ENCODE measurements around the gene ZNF609. TPM values are rescaled to one million over a fixed set of nuclear protein-coding genes. Genes with fewer than 3 reads are reported as not detected.

The ZNF609 gene
- total RNA-seq, 1 donor from 2014 or later = 41.2 TPM

DNA sequence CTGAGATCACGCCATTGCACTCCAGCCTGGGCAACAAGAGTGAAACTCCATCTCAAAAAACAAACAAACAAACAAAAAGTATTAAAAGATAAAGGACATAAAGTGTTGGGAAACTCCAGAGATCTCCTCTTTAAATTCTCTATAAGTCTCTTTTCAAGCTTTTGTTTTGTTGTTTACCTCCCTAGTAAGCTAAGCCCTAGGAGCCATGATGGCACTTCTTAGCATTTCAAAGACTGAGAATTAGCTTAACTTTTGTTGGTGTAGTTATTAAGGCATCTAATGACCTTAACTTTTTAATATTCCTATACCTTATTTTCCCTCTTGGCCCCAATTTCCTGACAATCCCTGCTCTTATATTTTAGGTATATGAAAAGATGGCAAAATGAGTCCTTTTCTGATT, 157.3 kb downstream of the ZNF609 start:
- Mint-ChIP-seq H3K27ac (ENCODE audit: unreplicated experiment) (no peak overlapping the region), H3K4me1 (ENCODE audit: unreplicated experiment) (peaks cover 19% of the 10 kb centered on the region), H3K36me3 (ENCODE audit: low read depth, unreplicated experiment) (no peaks in the 10 kb centered on the region), H3K9me3 (ENCODE audit: unreplicated experiment) (no peaks in the 10 kb centered on the region), H3K27me3 (ENCODE audit: unreplicated experiment) (peaks cover 2% of the 10 kb centered on the region), H3K4me3 (ENCODE audit: unreplicated experiment) (no peak overlapping the region)
- TF ChIP-seq, protein P1, sequence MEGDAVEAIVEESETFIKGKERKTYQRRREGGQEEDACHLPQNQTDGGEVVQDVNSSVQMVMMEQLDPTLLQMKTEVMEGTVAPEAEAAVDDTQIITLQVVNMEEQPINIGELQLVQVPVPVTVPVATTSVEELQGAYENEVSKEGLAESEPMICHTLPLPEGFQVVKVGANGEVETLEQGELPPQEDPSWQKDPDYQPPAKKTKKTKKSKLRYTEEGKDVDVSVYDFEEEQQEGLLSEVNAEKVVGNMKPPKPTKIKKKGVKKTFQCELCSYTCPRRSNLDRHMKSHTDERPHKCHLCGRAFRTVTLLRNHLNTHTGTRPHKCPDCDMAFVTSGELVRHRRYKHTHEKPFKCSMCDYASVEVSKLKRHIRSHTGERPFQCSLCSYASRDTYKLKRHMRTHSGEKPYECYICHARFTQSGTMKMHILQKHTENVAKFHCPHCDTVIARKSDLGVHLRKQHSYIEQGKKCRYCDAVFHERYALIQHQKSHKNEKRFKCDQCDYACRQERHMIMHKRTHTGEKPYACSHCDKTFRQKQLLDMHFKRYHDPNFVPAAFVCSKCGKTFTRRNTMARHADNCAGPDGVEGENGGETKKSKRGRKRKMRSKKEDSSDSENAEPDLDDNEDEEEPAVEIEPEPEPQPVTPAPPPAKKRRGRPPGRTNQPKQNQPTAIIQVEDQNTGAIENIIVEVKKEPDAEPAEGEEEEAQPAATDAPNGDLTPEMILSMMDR (IDR thresholded peaks at IDR 0.05; ENCODE audit: unreplicated experiment) = no peak
- no peak for DNase-seq (ENCODE audit: low spot score)

GRCh38 chr15:64618138-64618537, 157.8 kb downstream of the ZNF609 start:
- Mint-ChIP-seq H3K27ac (ENCODE audit: unreplicated experiment) (no peak overlapping the region), H3K9me3 (ENCODE audit: unreplicated experiment) (no peaks in the 10 kb centered on the region), H3K27me3 (ENCODE audit: unreplicated experiment) (peaks cover 2% of the 10 kb centered on the region), H3K36me3 (ENCODE audit: low read depth, unreplicated experiment) (no peaks in the 10 kb centered on the region), H3K4me1 (ENCODE audit: unreplicated experiment) (peaks cover 23% of the 10 kb centered on the region), H3K4me3 (ENCODE audit: unreplicated experiment) (no peak overlapping the region)
- no peak for DNase-seq (ENCODE audit: low spot score)
- TF ChIP-seq, protein P1 (IDR thresholded peaks at IDR 0.05; ENCODE audit: unreplicated experiment) = no peak

- DNase-seq (ENCODE audit: low spot score) = no peak
- peaks cover 2% of the 10 kb centered on the region for H3K27me3 Mint-ChIP-seq (ENCODE audit: unreplicated experiment)
- no peak overlapping the region for H3K27ac Mint-ChIP-seq (ENCODE audit: unreplicated experiment)
- no peaks in the 10 kb centered on the region for H3K9me3 Mint-ChIP-seq (ENCODE audit: unreplicated experiment)
- H3K36me3 Mint-ChIP-seq (ENCODE audit: low read depth, unreplicated experiment) = no peaks in the 10 kb centered on the region
- peaks cover 23% of the 10 kb centered on the region for H3K4me1 Mint-ChIP-seq (ENCODE audit: unreplicated experiment)
- TF ChIP-seq, protein P1 (IDR thresholded peaks at IDR 0.05; ENCODE audit: unreplicated experiment) = no peak
- no peak overlapping the region for H3K4me3 Mint-ChIP-seq (ENCODE audit: unreplicated experiment)
Measured at GRCh38 chr15:64618540-64618939, 158.2 kb downstream of the ZNF609 start.

- no peaks in the 10 kb centered on the region for H3K36me3 Mint-ChIP-seq (ENCODE audit: low read depth, unreplicated experiment)
- H3K4me3 Mint-ChIP-seq (ENCODE audit: unreplicated experiment) = no peak overlapping the region
- H3K27me3 Mint-ChIP-seq (ENCODE audit: unreplicated experiment) = peaks cover 2% of the 10 kb centered on the region
- DNase-seq (ENCODE audit: low spot score) = no peak
- H3K27ac Mint-ChIP-seq (ENCODE audit: unreplicated experiment) = peak overlapping the region; percentile 44
- H3K4me1 Mint-ChIP-seq (ENCODE audit: unreplicated experiment) = peaks cover 23% of the 10 kb centered on the region
- no peaks in the 10 kb centered on the region for H3K9me3 Mint-ChIP-seq (ENCODE audit: unreplicated experiment)
- TF ChIP-seq, protein P1 (IDR thresholded peaks at IDR 0.05; ENCODE audit: unreplicated experiment) = no peak
Measured at GRCh38 chr15:64619880-64620839, 159.8 kb downstream of the ZNF609 start.

- H3K36me3 Mint-ChIP-seq (ENCODE audit: low read depth, unreplicated experiment) = no peaks in the 10 kb centered on the region
- H3K9me3 Mint-ChIP-seq (ENCODE audit: unreplicated experiment) = no peaks in the 10 kb centered on the region
- DNase-seq (ENCODE audit: low spot score) = no peak
- TF ChIP-seq, protein P1 (IDR thresholded peaks at IDR 0.05; ENCODE audit: unreplicated experiment) = no peak
- H3K27me3 Mint-ChIP-seq (ENCODE audit: unreplicated experiment) = peaks cover 2% of the 10 kb centered on the region
- no peak overlapping the region for H3K27ac Mint-ChIP-seq (ENCODE audit: unreplicated experiment)
- H3K4me1 Mint-ChIP-seq (ENCODE audit: unreplicated experiment) = peaks cover 23% of the 10 kb centered on the region
- no peak overlapping the region for H3K4me3 Mint-ChIP-seq (ENCODE audit: unreplicated experiment)
Measured at GRCh38 chr15:64621056-64621455, 160.7 kb downstream of the ZNF609 start.

All from endothelial cell (in vitro differentiated cells).